ENCODE data around the gene PAX4. TPM values are rescaled to one million over a fixed set of nuclear protein-coding genes. Genes with fewer than 3 reads are reported as not detected.

The PAX4 gene
- total and polyA plus RNA-seq, 9 of the 15 experiments (the other 6 are each of a cell fraction or from before 2014, with no cell fraction given), result not detected

DNA sequence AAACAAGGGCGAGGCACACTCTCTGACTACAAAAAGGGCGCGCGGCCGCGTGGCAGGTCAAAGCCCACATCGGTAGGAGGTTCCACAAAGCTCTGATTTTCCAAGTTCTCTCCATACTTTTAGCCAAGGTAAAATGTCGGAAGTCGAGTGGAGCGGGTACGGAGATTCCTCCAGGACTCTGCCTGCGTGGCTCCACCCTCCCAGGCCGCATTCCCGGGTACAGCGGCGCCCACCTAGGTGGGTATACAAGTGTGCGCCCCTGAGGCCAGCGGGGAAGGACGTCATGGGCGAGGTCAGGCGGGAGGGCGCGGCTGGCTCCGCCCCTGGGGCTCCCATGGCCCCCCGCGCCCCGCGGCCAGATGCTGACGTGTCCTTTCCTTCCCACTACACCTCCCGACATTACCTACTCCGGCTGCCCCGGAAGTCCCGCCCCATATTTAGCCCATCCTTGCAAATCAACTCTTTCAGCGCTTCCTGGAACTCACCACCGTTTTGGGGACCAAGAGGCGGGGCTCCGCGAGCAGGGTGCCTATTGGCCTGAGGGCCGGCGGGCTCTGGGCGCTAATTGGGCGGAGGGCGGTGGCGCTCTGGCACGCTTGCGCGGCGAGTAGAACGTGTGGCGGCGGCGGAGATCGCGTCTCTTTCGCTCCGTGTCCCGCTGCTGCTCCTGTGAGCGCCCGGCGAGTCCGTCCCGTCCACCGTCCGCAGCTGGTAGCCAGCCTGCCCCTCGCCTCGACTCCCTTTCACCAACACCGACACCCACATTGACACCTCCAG lies 33.8 kb upstream of the PAX4 start, which contains the start of gene SND1 (continued):
- TF ChIP-seq, protein P1, sequence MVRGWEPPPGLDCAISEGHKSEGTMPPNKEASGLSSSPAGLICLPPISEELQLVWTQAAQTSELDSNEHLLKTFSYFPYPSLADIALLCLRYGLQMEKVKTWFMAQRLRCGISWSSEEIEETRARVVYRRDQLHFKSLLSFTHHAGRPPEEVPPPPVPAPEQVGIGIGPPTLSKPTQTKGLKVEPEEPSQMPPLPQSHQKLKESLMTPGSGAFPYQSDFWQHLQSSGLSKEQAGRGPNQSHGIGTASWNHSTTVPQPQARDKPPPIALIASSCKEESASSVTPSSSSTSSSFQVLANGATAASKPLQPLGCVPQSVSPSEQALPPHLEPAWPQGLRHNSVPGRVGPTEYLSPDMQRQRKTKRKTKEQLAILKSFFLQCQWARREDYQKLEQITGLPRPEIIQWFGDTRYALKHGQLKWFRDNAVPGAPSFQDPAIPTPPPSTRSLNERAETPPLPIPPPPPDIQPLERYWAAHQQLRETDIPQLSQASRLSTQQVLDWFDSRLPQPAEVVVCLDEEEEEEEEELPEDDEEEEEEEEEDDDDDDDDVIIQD (CRISPR knock-in tag; IDR thresholded peaks at IDR 0.05), result peak; percentile 66; the same call in 1 of the 2 replicates
- TF ChIP-seq BCOR (IDR thresholded peaks at IDR 0.05) (peak; percentile 90; the same call in 1 of the 2 replicates), TAL1 (IDR thresholded peaks at IDR 0.05) (no peak), HNRNPH1 (optimal IDR thresholded peaks at IDR 0.05; ENCODE audit: low read depth, low read length) (no peak), U2AF2 (optimal IDR thresholded peaks at IDR 0.05; ENCODE audit: low read depth, low read length) (no peak), ZNF12 (CRISPR knock-in tag; IDR thresholded peaks at IDR 0.05) (no peak; the same call in 1 of the 2 replicates), HDAC3 (IDR thresholded peaks at IDR 0.05; ENCODE audit: borderline replicate concordance, partially characterized antibody) (no peak), MTF1 (CRISPR knock-in tag; IDR thresholded peaks at IDR 0.05; ENCODE audit: borderline replicate concordance) (no peak), DPF2 (IDR thresholded peaks at IDR 0.05) (0 out of 2 replicates have a peak, but pooled peaks have one; percentile 49), SRSF1 (IDR thresholded peaks at IDR 0.05; ENCODE audit: low read depth, low read length) (no peak), ELF4 (CRISPR knock-in tag; IDR thresholded peaks at IDR 0.05) (peak; percentile 72), SUPT5H (IDR thresholded peaks at IDR 0.05) (peak; percentile 98), KDM5B (IDR thresholded peaks at IDR 0.05; ENCODE audit: insufficient replicate concordance, low read depth, low read length) (peak; percentile 98), HMG20A (CRISPR knock-in tag; conservative IDR thresholded peaks at IDR 0.05) (no peak), XRCC3 (IDR thresholded peaks at IDR 0.05) (no peak)
- TF ChIP-seq, protein P2, sequence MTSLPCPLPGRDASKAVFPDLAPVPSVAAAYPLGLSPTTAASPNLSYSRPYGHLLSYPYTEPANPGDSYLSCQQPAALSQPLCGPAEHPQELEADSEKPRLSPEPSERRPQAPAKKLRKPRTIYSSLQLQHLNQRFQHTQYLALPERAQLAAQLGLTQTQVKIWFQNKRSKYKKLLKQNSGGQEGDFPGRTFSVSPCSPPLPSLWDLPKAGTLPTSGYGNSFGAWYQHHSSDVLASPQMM (CRISPR knock-in tag; IDR thresholded peaks at IDR 0.05), result no peak
- TF ChIP-seq, protein P3, sequence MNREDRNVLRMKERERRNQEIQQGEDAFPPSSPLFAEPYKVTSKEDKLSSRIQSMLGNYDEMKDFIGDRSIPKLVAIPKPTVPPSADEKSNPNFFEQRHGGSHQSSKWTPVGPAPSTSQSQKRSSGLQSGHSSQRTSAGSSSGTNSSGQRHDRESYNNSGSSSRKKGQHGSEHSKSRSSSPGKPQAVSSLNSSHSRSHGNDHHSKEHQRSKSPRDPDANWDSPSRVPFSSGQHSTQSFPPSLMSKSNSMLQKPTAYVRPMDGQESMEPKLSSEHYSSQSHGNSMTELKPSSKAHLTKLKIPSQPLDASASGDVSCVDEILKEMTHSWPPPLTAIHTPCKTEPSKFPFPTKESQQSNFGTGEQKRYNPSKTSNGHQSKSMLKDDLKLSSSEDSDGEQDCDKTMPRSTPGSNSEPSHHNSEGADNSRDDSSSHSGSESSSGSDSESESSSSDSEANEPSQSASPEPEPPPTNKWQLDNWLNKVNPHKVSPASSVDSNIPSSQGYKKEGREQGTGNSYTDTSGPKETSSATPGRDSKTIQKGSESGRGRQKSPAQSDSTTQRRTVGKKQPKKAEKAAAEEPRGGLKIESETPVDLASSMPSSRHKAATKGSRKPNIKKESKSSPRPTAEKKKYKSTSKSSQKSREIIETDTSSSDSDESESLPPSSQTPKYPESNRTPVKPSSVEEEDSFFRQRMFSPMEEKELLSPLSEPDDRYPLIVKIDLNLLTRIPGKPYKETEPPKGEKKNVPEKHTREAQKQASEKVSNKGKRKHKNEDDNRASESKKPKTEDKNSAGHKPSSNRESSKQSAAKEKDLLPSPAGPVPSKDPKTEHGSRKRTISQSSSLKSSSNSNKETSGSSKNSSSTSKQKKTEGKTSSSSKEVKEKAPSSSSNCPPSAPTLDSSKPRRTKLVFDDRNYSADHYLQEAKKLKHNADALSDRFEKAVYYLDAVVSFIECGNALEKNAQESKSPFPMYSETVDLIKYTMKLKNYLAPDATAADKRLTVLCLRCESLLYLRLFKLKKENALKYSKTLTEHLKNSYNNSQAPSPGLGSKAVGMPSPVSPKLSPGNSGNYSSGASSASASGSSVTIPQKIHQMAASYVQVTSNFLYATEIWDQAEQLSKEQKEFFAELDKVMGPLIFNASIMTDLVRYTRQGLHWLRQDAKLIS (CRISPR knock-in tag; IDR thresholded peaks at IDR 0.05), result peak; percentile 97
- TF ChIP-seq, protein P4, sequence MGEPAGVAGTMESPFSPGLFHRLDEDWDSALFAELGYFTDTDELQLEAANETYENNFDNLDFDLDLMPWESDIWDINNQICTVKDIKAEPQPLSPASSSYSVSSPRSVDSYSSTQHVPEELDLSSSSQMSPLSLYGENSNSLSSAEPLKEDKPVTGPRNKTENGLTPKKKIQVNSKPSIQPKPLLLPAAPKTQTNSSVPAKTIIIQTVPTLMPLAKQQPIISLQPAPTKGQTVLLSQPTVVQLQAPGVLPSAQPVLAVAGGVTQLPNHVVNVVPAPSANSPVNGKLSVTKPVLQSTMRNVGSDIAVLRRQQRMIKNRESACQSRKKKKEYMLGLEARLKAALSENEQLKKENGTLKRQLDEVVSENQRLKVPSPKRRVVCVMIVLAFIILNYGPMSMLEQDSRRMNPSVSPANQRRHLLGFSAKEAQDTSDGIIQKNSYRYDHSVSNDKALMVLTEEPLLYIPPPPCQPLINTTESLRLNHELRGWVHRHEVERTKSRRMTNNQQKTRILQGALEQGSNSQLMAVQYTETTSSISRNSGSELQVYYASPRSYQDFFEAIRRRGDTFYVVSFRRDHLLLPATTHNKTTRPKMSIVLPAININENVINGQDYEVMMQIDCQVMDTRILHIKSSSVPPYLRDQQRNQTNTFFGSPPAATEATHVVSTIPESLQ (CRISPR knock-in tag; IDR thresholded peaks at IDR 0.05), result no peak; the same call in none of the 2 replicates

Measured in K562 (cell line).